Measurements from ENCODE around the gene OR6N1.

DNA sequence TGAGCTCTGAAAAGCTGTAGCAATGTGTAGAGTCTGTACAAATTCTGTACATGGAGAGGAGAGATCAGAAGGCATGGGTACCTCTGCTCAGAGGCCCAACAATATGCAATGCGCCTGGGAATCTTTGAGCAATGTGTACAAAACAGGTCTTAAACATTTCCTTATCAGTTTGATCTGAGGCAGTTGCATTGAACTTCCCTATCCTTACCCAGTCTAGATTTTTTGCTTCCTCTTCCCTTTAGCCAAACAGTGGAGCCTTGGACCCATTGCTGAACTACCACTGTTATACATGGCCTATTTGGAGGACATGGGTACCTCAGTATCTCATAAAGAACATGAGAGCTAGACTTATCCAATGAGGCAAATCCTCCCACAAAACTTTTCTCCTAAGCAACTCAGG, 46.6 kb upstream of the OR6N1 start:
- TF ChIP-seq CTCF (conservative IDR thresholded peaks at IDR 0.05; ENCODE audit: low read depth, low read length), result no peak
- no peak for TF ChIP-seq EZH2 (IDR thresholded peaks at IDR 0.05; ENCODE audit: borderline replicate concordance, low read depth, low read length, poor library complexity, severe bottlenecking)
